DOHH2 (cell line): ENCODE data around the gene COL19A1.

Experiments used
- H3F3A ChIP-seq: fragments of 200-600 bp; sonication (generic), shearing (Covaris generic); 2 replicates; pipeline ENCODE4 v1.6.0; 2016; ENCODE audit warnings: antibody characterized with exemption, mild to moderate bottlenecking; ENCODE audit not compliant: control insufficient read depth, insufficient read depth
- H3K27ac ChIP-seq: fragments of 200-600 bp; sonication (generic); 2 replicates; pipeline ENCODE4 v1.5.1; 2014; ENCODE audit warnings: low read depth, mild to moderate bottlenecking, low read length, moderate library complexity
- H3K27me3 ChIP-seq: fragments of 200-600 bp; sonication (generic); 2 replicates; pipeline ENCODE4 v1.6.1; 2014; ENCODE audit warnings: mild to moderate bottlenecking, low read length, mixed read lengths; ENCODE audit not compliant: control insufficient read depth
- H3K36me3 ChIP-seq: fragments of 200-600 bp; sonication (generic); 2 replicates; pipeline ENCODE4 v1.6.1; 2014; ENCODE audit warnings: mild to moderate bottlenecking, low read length, moderate library complexity, mixed read lengths; ENCODE audit not compliant: control insufficient read depth
- H3K4me1 ChIP-seq: fragments of 200-600 bp; sonication (generic); 2 replicates; pipeline ENCODE4 v1.6.1; 2014; ENCODE audit warnings: mild to moderate bottlenecking, low read length, mixed read lengths; ENCODE audit not compliant: control insufficient read depth
- H3K4me2 ChIP-seq: fragments of 200-600 bp; sonication (generic); 2 replicates; pipeline ENCODE4 v1.6.0; 2014; ENCODE audit warnings: mild to moderate bottlenecking, low read length, moderate library complexity
- H3K4me3 ChIP-seq: fragments of 200-600 bp; sonication (generic); 2 replicates; pipeline ENCODE4 v1.5.1; 2014; ENCODE audit warnings: mild to moderate bottlenecking, low read length, mixed read lengths
- H3K79me2 ChIP-seq: fragments of 200-600 bp; sonication (generic); 2 replicates; pipeline ENCODE4 v1.6.1; 2014; ENCODE audit warnings: mild to moderate bottlenecking, low read length, mixed read lengths; ENCODE audit not compliant: control insufficient read depth
- H3K9me2 ChIP-seq: fragments of 200-600 bp; sonication (generic); replicated peaks from 2 replicates; pipeline ENCODE4 v1.6.1; 2014; ENCODE audit warnings: mild to moderate bottlenecking, low read length, mixed read lengths; ENCODE audit not compliant: control insufficient read depth
- H3K9me3 ChIP-seq: fragments of 200-600 bp; sonication (generic); 2 replicates; pipeline ENCODE4 v1.6.1; 2014; ENCODE audit warnings: antibody characterized with exemption, low read length, mixed read lengths; ENCODE audit not compliant: control insufficient read depth, insufficient read depth
- H4K20me1 ChIP-seq: fragments of 200-600 bp; sonication (generic); 2 replicates; pipeline ENCODE4 v1.6.0; 2014; ENCODE audit warnings: low read depth, mild to moderate bottlenecking, antibody characterized with exemption, low read length, moderate library complexity; ENCODE audit not compliant: control insufficient read depth, insufficient read depth
- EZH2phosphoT487 ChIP-seq: fragments of 200-600 bp; sonication (generic); IDR thresholded peaks from 2 replicates; pipeline ENCODE4 v1.6.1; 2017; ENCODE audit warnings: borderline replicate concordance, mild to moderate bottlenecking, antibody characterized with exemption, low read length, moderate library complexity, mixed read lengths
- TF ChIP-seq, protein P1 (sequence below): fragments of 200-600 bp; sonication (generic); IDR thresholded peaks from one replicate; pipeline ENCODE4 v1.5.1; 2014; ENCODE audit warnings: antibody characterized with exemption, mild to moderate bottlenecking, low read depth, low read length; ENCODE audit not compliant: poor library complexity, severe bottlenecking

Gene COL19A1

DNA sequence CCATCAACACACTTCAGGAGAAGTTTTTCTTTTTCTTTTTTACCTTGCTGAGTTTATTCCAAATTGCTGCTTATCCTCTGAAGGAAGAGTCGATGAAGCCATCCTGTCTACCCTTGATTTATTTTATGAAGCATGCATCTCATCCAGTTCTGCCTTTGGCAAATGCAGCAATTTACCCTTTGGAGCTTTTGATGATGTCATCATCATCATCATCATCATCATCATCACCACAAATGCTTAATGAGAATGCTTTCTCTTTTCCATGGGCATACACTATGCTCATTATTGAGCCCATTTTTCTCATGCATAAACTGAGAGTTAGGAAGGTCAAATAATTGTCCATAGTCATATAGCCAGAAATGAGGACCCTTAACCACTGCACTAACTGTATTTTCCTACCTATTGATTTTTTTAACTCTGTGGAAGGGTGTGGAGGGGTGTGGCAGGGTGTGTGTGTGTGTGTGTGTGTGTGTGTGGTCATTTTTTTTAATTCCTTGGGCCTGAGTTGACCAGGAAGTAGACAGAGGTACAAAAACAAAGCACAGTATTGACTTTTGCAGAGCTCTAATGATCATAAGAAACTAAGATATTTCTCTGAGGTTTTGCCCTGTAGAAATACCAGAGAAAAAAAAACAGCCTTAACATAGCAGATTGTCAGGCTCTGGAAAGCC, 353.7 kb downstream of the COL19A1 start:
- Histone ChIP-seq H3K4me1 (no peaks in the 10 kb centered on the region), H3K36me3 (no peaks in the 10 kb centered on the region), H3K4me3 (no peak overlapping the region), H3K4me2 (no peak overlapping the region), H3K9me3 (no peaks in the 10 kb centered on the region), H3K27me3 (peaks cover 5% of the 10 kb centered on the region; the same call in 1 of the 2 replicates), H4K20me1 (no peaks in the 10 kb centered on the region), H3K27ac (no peak overlapping the region), H3F3A (no peaks in the 10 kb centered on the region), H3K9me2 (no peaks in the 10 kb centered on the region), H3K79me2 (no peaks in the 10 kb centered on the region)
- TF ChIP-seq, protein P1, sequence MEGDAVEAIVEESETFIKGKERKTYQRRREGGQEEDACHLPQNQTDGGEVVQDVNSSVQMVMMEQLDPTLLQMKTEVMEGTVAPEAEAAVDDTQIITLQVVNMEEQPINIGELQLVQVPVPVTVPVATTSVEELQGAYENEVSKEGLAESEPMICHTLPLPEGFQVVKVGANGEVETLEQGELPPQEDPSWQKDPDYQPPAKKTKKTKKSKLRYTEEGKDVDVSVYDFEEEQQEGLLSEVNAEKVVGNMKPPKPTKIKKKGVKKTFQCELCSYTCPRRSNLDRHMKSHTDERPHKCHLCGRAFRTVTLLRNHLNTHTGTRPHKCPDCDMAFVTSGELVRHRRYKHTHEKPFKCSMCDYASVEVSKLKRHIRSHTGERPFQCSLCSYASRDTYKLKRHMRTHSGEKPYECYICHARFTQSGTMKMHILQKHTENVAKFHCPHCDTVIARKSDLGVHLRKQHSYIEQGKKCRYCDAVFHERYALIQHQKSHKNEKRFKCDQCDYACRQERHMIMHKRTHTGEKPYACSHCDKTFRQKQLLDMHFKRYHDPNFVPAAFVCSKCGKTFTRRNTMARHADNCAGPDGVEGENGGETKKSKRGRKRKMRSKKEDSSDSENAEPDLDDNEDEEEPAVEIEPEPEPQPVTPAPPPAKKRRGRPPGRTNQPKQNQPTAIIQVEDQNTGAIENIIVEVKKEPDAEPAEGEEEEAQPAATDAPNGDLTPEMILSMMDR, result no peak
- TF ChIP-seq EZH2phosphoT487, result no peak

GRCh38 chr6:70221025-70221714, 354.8 kb downstream of the COL19A1 start:
- H3K79me2 ChIP-seq, result no peaks in the 10 kb centered on the region
- H3K4me2 ChIP-seq, result no peak overlapping the region
- H3K27me3 ChIP-seq, result peaks cover 5% of the 10 kb centered on the region; the same call in 1 of the 2 replicates
- no peak for TF ChIP-seq EZH2phosphoT487
- TF ChIP-seq, protein P1, result peak; percentile 58
- H4K20me1 ChIP-seq, result no peaks in the 10 kb centered on the region
- H3K27ac ChIP-seq, result no peak overlapping the region
- no peaks in the 10 kb centered on the region for H3K36me3 ChIP-seq
- no peak overlapping the region for H3K4me3 ChIP-seq
- H3K9me2 ChIP-seq, result no peaks in the 10 kb centered on the region
- no peaks in the 10 kb centered on the region for H3F3A ChIP-seq
- H3K4me1 ChIP-seq, result no peaks in the 10 kb centered on the region
- H3K9me3 ChIP-seq, result no peaks in the 10 kb centered on the region

DNA sequence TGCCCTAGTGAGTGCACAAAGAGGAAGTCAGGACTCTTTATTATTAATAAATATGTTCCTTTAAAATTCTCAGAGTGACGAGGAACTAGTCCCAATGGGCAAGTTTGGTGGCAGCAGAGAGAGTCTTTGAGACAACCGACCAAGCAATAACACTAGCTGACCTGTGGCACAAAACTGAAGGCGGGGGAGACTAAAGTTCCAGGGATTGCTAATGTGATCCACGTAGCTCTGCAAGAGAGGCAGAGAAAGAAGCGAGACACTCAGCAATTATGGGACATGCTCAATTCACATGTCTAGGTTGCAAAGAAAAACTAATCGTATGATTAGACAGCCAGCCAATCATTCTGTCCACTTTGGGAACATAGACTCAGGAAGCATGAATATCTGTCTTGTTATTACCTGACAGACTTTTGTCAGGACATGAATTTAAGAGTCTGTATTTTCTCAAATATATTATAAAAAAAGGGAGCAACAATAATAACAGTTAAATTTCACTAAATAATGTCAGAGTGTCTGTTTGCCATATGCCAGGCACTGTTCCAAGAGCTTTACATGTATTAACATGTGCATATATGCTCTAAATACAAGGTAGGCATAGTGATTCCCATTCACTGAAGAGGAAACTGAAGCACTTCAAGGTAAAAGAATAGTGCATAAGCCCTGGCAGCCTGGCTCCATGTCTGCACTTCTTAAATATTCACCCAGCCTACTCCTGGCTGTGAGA, 355.5 kb downstream of the COL19A1 start:
- no peaks in the 10 kb centered on the region for H3F3A ChIP-seq
- no peaks in the 10 kb centered on the region for H3K9me2 ChIP-seq
- no peaks in the 10 kb centered on the region for H3K36me3 ChIP-seq
- H3K27ac ChIP-seq, result no peak overlapping the region
- 0 out of 2 replicates have a peak, but pooled peaks cover 5% of the 10 kb centered on the region for H3K27me3 ChIP-seq
- H3K4me2 ChIP-seq, result no peak overlapping the region
- H3K4me1 ChIP-seq, result no peaks in the 10 kb centered on the region
- no peak for TF ChIP-seq EZH2phosphoT487
- TF ChIP-seq, protein P1, result no peak
- no peaks in the 10 kb centered on the region for H4K20me1 ChIP-seq
- H3K4me3 ChIP-seq, result no peak overlapping the region
- no peaks in the 10 kb centered on the region for H3K9me3 ChIP-seq
- H3K79me2 ChIP-seq, result no peaks in the 10 kb centered on the region
